ENCODE data around the gene SYCE3.

DNA sequence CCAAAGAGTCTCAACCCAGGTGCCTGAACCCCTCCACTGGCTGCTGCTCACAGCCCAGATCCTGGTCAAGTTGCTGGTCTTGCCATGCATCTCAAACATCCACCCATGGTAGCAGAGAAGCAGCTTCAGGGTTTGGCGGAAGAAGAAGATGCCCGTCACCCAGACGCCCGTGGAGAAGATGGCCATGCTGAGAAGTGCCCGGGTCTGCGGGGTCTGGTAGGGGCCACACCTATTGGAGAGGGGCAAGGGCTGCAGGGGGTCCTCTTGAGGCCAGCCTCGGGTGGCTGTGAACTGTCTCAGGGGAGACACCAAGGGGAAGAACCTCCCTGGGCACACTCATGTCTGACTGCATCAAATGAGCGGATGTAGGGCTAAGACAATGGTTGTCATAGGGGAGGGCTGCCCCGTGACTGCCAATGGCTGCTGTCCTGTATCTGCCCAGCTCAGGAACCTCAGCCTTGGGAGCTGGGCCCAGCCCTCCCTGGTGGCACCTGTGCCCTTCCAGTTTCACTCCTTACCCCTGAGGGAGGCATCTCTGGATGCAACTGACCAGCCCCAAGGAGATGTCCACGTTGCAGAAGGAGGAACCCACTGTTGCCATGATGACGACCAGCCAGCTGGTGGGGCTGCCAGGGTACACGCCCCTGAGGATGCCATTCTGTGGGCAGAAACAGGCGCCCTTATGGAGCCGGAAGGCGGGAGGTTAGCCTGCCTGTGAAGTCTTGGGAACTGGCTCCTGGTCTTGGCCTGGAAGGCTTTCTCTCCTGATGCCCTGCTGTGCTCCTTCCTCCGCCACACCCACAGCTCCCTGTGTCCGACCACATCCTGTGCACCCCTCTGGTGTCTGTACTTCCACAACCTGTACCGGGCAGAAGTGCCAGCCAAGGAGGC is 14.3 kb upstream of the SYCE3 start:
- TF ChIP-seq GLIS3 (CRISPR knock-in tag; IDR thresholded peaks at IDR 0.05) (no peak), ZFP3 (CRISPR knock-in tag; IDR thresholded peaks at IDR 0.05) (no peak), RARB (CRISPR knock-in tag; IDR thresholded peaks at IDR 0.05) (no peak), ZFP30 (CRISPR knock-in tag; IDR thresholded peaks at IDR 0.05) (no peak)
- TF ChIP-seq, protein P1, sequence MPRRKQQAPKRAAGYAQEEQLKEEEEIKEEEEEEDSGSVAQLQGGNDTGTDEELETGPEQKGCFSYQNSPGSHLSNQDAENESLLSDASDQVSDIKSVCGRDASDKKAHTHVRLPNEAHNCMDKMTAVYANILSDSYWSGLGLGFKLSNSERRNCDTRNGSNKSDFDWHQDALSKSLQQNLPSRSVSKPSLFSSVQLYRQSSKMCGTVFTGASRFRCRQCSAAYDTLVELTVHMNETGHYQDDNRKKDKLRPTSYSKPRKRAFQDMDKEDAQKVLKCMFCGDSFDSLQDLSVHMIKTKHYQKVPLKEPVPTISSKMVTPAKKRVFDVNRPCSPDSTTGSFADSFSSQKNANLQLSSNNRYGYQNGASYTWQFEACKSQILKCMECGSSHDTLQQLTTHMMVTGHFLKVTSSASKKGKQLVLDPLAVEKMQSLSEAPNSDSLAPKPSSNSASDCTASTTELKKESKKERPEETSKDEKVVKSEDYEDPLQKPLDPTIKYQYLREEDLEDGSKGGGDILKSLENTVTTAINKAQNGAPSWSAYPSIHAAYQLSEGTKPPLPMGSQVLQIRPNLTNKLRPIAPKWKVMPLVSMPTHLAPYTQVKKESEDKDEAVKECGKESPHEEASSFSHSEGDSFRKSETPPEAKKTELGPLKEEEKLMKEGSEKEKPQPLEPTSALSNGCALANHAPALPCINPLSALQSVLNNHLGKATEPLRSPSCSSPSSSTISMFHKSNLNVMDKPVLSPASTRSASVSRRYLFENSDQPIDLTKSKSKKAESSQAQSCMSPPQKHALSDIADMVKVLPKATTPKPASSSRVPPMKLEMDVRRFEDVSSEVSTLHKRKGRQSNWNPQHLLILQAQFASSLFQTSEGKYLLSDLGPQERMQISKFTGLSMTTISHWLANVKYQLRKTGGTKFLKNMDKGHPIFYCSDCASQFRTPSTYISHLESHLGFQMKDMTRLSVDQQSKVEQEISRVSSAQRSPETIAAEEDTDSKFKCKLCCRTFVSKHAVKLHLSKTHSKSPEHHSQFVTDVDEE (CRISPR knock-in tag; IDR thresholded peaks at IDR 0.05), result no peak

Measured in SK-N-SH treated with all-trans-retinoic acid at 6 μM for 48 hours (cell line).